Neural crest cell (in vitro differentiated cells): ENCODE data around the gene RNPEPL1. TPM values are rescaled to one million over a fixed set of nuclear protein-coding genes. Genes with fewer than 3 reads are reported as not detected.
"Not testable (repeated sequence)": the region's sequence is repeated elsewhere in the genome, so short reads cannot be mapped to it uniquely, and the experiment has no call there.

ENCODE experiments used
- DNase-seq: peaks from one replicate; pipeline ENCODE4 v3.0.0; 2021; ENCODE audit warnings: low read depth, mixed read lengths, low spot score
- H3K27ac Mint-ChIP-seq: one replicate; pipeline ENCODE4 v1.8.0; 2021; ENCODE audit warnings: mild to moderate bottlenecking, mixed read lengths; ENCODE audit not compliant: unreplicated experiment
- H3K27me3 Mint-ChIP-seq: 2 replicates; pipeline ENCODE4 v1.8.0; 2021; ENCODE audit warnings: low read depth, mild to moderate bottlenecking, mixed read lengths
- H3K36me3 Mint-ChIP-seq: 2 replicates; pipeline ENCODE4 v1.8.0; 2021; ENCODE audit warnings: low read depth, mild to moderate bottlenecking, mixed read lengths
- H3K4me1 Mint-ChIP-seq: 2 replicates; pipeline ENCODE4 v1.8.0; 2021; ENCODE audit warnings: mixed read lengths
- H3K4me3 Mint-ChIP-seq: one replicate; pipeline ENCODE4 v1.8.0; 2021; ENCODE audit warnings: mild to moderate bottlenecking, mixed read lengths
- H3K9me3 Mint-ChIP-seq: 2 replicates; pipeline ENCODE4 v1.8.0; 2021; ENCODE audit warnings: mixed read lengths
- CTCF ChIP-seq: fragments of 200-600 bp; sonication (generic); conservative IDR thresholded peaks from 2 replicates; pipeline ENCODE4 v1.5.0; 2021; ENCODE audit warnings: antibody characterized with exemption, mild to moderate bottlenecking
- long read RNA-seq: library from polyadenylated mRNA; unstranded; transcript quantifications from one replicate; pipeline ENCODE4 v2.0.0, GENCODE V29; 2020
- total RNA-seq: library from RNA; stranded (reverse); gene quantifications from 2 replicates; pipeline ENCODE4 v1.2.1, GENCODE V29; 2021

Gene RNPEPL1
- 36.1 and 37.1 TPM in 2 replicates for total RNA-seq
- long read RNA-seq, result 0 reads

GRCh38 chr2:240567872-240568677 is at the start of gene RNPEPL1:
Gene RNPEPL1, plus strand, starts transcription at chr2:240568484. Its CDS starts 103 bp downstream, at chr2:240568587.
- peaks cover 25% of the 10 kb centered on the region for H3K4me1 Mint-ChIP-seq
- H3K9me3 Mint-ChIP-seq, result no peaks in the 10 kb centered on the region
- peak; percentile 31 for TF ChIP-seq CTCF
- peaks cover 8% of the 10 kb centered on the region for H3K27me3 Mint-ChIP-seq
- no peaks in the 10 kb centered on the region for H3K36me3 Mint-ChIP-seq
- peak; percentile 35 for DNase-seq
- peak within 1 kb of the TSS; percentile 90 for H3K4me3 Mint-ChIP-seq
- H3K27ac Mint-ChIP-seq, result no peak within 1 kb of the TSS

GRCh38 chr2:240518981-240519380 is 49.3 kb upstream of the RNPEPL1 start:
- TF ChIP-seq CTCF, result no peak
- peaks cover 6% of the 10 kb centered on the region for H3K4me1 Mint-ChIP-seq
- H3K4me3 Mint-ChIP-seq, result no peak overlapping the region
- H3K27ac Mint-ChIP-seq, result no peak overlapping the region
- peaks cover 39% of the 10 kb centered on the region for H3K36me3 Mint-ChIP-seq
- H3K27me3 Mint-ChIP-seq, result peaks cover 11% of the 10 kb centered on the region
- no peak for DNase-seq
- H3K9me3 Mint-ChIP-seq, result peaks cover 3% of the 10 kb centered on the region

- TF ChIP-seq CTCF, result no peak
- H3K4me1 Mint-ChIP-seq, result peaks cover 4% of the 10 kb centered on the region
- no peak overlapping the region for H3K4me3 Mint-ChIP-seq
- no peak overlapping the region for H3K27ac Mint-ChIP-seq
- peaks cover 44% of the 10 kb centered on the region for H3K36me3 Mint-ChIP-seq
- H3K9me3 Mint-ChIP-seq, result peaks cover 5% of the 10 kb centered on the region
- peaks cover 11% of the 10 kb centered on the region for H3K27me3 Mint-ChIP-seq
- DNase-seq, result no peak
Measured at GRCh38 chr2:240519396-240520129, 48.7 kb upstream of the RNPEPL1 start.

GRCh38 chr2:240520130-240520973 is 47.9 kb upstream of the RNPEPL1 start:
- Mint-ChIP-seq H3K27ac (peak overlapping the region; percentile 87), H3K9me3 (peaks cover 10% of the 10 kb centered on the region), H3K4me1 (peaks cover 4% of the 10 kb centered on the region), H3K36me3 (peaks cover 52% of the 10 kb centered on the region), H3K27me3 (peaks cover 11% of the 10 kb centered on the region), H3K4me3 (no peak overlapping the region)
- no peak for DNase-seq
- TF ChIP-seq CTCF, result no peak

GRCh38 chr2:240520974-240521350 is 47.3 kb upstream of the RNPEPL1 start:
- Mint-ChIP-seq H3K27ac (peak overlapping the region; percentile 87), H3K4me3 (no peak overlapping the region), H3K36me3 (peaks cover 56% of the 10 kb centered on the region), H3K27me3 (peaks cover 11% of the 10 kb centered on the region), H3K4me1 (peaks cover 4% of the 10 kb centered on the region), H3K9me3 (peaks cover 10% of the 10 kb centered on the region)
- no peak for DNase-seq
- no peak for TF ChIP-seq CTCF

- H3K27ac Mint-ChIP-seq, H3K4me1 Mint-ChIP-seq, H3K4me3 Mint-ChIP-seq, DNase-seq: not testable (repeated sequence)
- Mint-ChIP-seq H3K9me3 (peaks cover 10% of the 10 kb centered on the region), H3K36me3 (peaks cover 63% of the 10 kb centered on the region), H3K27me3 (peaks cover 11% of the 10 kb centered on the region)
Measured at GRCh38 chr2:240521885-240522284, 46.4 kb upstream of the RNPEPL1 start.
